Choroid plexus epithelial cell (primary cell): Measurements from ENCODE around the gene PLCG2.

Experiments used
- DNase-seq: peaks from one replicate; pipeline ENCODE4 v3.0.0-alpha.2; 2010; ENCODE audit warnings: low read depth
- H3K4me3 ChIP-seq: 2 replicates; pipeline ENCODE4 v1.5.1; 2011; ENCODE audit warnings: low read depth, mild to moderate bottlenecking, control low read depth, low read length, moderate library complexity
- CTCF ChIP-seq: conservative IDR thresholded peaks from 2 replicates; pipeline ENCODE4 v1.5.1; 2011; ENCODE audit warnings: low read depth, mild to moderate bottlenecking, control low read depth, inconsistent platforms, low read length, moderate library complexity

Gene PLCG2

GRCh38 chr16:81910366-81910885 is 131.3 kb downstream of the PLCG2 start:
- H3K4me3 ChIP-seq: no peak overlapping the region
- no peak for DNase-seq
- no peak for TF ChIP-seq CTCF

- no peak overlapping the region for H3K4me3 ChIP-seq
- no peak for DNase-seq
- TF ChIP-seq CTCF: no peak
Observed at GRCh38 chr16:81912395-81912794, 133.3 kb downstream of the PLCG2 start.

- TF ChIP-seq CTCF: no peak
- DNase-seq: no peak
- no peak overlapping the region for H3K4me3 ChIP-seq
Observed at GRCh38 chr16:81913222-81913621, 134.1 kb downstream of the PLCG2 start.

- no peak for DNase-seq
- no peak overlapping the region for H3K4me3 ChIP-seq
- TF ChIP-seq CTCF: no peak
Observed at GRCh38 chr16:81917375-81917774, 138.3 kb downstream of the PLCG2 start.

GRCh38 chr16:81918927-81919326 is 139.8 kb downstream of the PLCG2 start:
- DNase-seq: no peak
- TF ChIP-seq CTCF: no peak
- H3K4me3 ChIP-seq: no peak overlapping the region

- no peak for TF ChIP-seq CTCF
- DNase-seq: no peak
- H3K4me3 ChIP-seq: no peak overlapping the region
Observed at GRCh38 chr16:81920498-81920897, 141.4 kb downstream of the PLCG2 start.

- DNase-seq: no peak
- no peak for TF ChIP-seq CTCF
- no peak overlapping the region for H3K4me3 ChIP-seq
Observed at GRCh38 chr16:81921085-81921814, 142.2 kb downstream of the PLCG2 start.
